SJSA1 (cell line): ENCODE measurements around the gene COMMD7. TPM values are rescaled to one million over a fixed set of nuclear protein-coding genes. Genes with fewer than 3 reads are reported as not detected.
"Not testable (repeated sequence)": the region's sequence is repeated elsewhere in the genome, so short reads cannot be mapped to it uniquely, and the experiment has no call there.

Source experiments
- DNase-seq, 2 experiments: peaks; one replicate each; pipeline ENCODE4 v3.0.0-alpha.2; 2015 to 2020; ENCODE audit warnings: low spot score in 2 of 2, low read depth in 1 of 2
- H3K27ac ChIP-seq: fragments of 250-450 bp; sonication (Bioruptor Pico); 2 replicates; pipeline ENCODE4 v1.5.1; 2020; ENCODE audit warnings: mild to moderate bottlenecking, moderate library complexity
- H3K27me3 ChIP-seq: fragments of 250-450 bp; sonication (Bioruptor Pico); replicated peaks from 2 replicates; pipeline ENCODE4 v1.5.1; 2020; ENCODE audit warnings: mild to moderate bottlenecking, moderate library complexity
- H3K36me3 ChIP-seq: fragments of 250-450 bp; sonication (Bioruptor Pico); 2 replicates; pipeline ENCODE4 v1.5.1; 2020; ENCODE audit warnings: mild to moderate bottlenecking
- H3K4me1 ChIP-seq: fragments of 250-450 bp; sonication (Bioruptor Pico); replicated peaks from 2 replicates; pipeline ENCODE4 v1.6.1; 2021; ENCODE audit warnings: mild to moderate bottlenecking
- H3K4me3 ChIP-seq: fragments of 250-450 bp; sonication (Bioruptor Pico); 2 replicates; pipeline ENCODE4 v1.5.1; 2020; ENCODE audit warnings: mild to moderate bottlenecking
- H3K9me3 ChIP-seq: fragments of 250-450 bp; sonication (Bioruptor Pico); replicated peaks from 2 replicates; pipeline ENCODE4 v1.5.1; 2020; ENCODE audit warnings: mild to moderate bottlenecking
- total RNA-seq: library from RNA; depleted of rRNA; stranded (reverse); fragments of >200 nt; shearing (Covaris generic); gene quantifications from 2 replicates; pipeline ENCODE4 v1.2.3, GENCODE V29; 2014

COMMD7 gene
- total RNA-seq, 1 experiment from 2014 or later: 53.3 TPM

DNA sequence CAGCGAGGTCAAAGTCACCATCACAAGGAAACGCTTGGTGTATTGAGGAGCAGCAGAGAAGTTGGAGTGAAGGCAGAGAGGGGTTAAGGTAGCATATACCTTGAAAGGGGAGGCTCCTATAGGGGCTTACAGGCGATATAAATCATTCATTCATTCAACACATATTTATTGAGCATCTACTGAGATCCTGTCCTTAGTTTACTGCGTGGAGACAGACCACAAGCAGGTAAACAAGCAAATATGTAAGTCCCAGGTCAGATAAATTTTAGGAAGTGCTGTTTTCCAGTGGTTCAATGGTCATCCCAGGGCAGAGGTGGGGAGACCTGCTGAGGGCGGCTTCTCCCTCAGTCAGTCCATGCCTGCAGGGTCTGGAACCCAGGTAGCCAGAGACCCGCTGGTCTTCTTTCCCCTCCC, 18.2 kb upstream of the COMMD7 start:
- Histone ChIP-seq H3K27ac (peak overlapping the region; percentile 48), H3K4me1 (peaks cover 32% of the 10 kb centered on the region), H3K36me3 (peaks cover 7% of the 10 kb centered on the region), H3K27me3 (no peaks in the 10 kb centered on the region), H3K9me3 (0 out of 2 replicates have a peak, but pooled peaks cover 2% of the 10 kb centered on the region), H3K4me3 (peak overlapping the region; percentile 93)
- DNase-seq: no peak

DNA sequence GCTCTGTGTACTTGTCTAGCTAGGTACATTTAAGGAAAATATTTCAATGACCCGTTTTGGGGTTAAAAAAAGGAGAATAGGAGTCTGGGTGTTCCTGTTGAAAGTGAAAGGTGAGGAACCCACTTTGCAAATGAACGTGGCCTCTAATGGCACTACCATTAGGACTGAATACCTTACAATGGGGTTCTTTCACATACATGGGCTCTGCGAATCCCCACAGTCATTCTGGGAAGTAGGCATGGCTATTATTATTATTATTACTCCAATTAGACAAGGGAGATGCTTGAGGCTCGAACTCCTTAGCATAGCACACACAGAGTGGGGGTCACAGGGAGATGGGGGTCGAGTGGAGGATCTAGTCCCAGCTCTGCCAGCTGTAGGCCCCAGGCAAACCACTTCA, 12.9 kb upstream of the COMMD7 start:
- Histone ChIP-seq H3K4me3 (no peak overlapping the region), H3K36me3 (no peaks in the 10 kb centered on the region), H3K27me3 (no peaks in the 10 kb centered on the region), H3K4me1 (peaks cover 24% of the 10 kb centered on the region), H3K9me3 (no peaks in the 10 kb centered on the region), H3K27ac (no peak overlapping the region)
- no peak for DNase-seq

DNA sequence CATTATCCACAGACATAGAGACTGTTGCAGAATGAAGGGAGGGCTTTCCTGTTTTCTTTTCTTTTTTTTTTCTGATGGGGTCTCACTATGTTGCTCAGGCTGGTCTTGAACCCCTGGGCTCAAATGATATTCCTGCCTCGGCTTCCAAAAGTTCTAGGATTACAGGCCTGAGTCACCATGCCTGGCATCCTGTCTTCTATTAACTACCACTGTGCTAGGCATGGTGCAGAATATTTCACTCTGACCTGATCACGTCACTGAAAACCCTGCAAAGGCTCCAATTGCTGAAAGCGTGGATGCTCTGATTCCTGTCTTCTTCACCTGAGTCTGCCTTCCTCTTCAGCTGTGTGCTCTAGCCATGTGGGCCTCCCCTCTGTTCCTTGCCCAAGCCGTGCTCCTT, 10.5 kb upstream of the COMMD7 start:
- Histone ChIP-seq H3K4me3 (no peak overlapping the region), H3K27me3 (no peaks in the 10 kb centered on the region), H3K27ac (no peak overlapping the region), H3K4me1 (peaks cover 26% of the 10 kb centered on the region), H3K9me3 (no peaks in the 10 kb centered on the region), H3K36me3 (no peaks in the 10 kb centered on the region)
- no peak for DNase-seq

GRCh38 chr20:32752458-32753250, 9.4 kb upstream of the COMMD7 start:
- Histone ChIP-seq H3K4me1 (peaks cover 25% of the 10 kb centered on the region), H3K4me3 (no peak overlapping the region), H3K36me3 (no peaks in the 10 kb centered on the region), H3K9me3 (no peaks in the 10 kb centered on the region), H3K27me3 (no peaks in the 10 kb centered on the region), H3K27ac (0 out of 2 replicates have a peak overlapping the region, but pooled peaks have one; percentile 1)
- peak in 1 of 2 experiments; percentile 30 for DNase-seq

DNA sequence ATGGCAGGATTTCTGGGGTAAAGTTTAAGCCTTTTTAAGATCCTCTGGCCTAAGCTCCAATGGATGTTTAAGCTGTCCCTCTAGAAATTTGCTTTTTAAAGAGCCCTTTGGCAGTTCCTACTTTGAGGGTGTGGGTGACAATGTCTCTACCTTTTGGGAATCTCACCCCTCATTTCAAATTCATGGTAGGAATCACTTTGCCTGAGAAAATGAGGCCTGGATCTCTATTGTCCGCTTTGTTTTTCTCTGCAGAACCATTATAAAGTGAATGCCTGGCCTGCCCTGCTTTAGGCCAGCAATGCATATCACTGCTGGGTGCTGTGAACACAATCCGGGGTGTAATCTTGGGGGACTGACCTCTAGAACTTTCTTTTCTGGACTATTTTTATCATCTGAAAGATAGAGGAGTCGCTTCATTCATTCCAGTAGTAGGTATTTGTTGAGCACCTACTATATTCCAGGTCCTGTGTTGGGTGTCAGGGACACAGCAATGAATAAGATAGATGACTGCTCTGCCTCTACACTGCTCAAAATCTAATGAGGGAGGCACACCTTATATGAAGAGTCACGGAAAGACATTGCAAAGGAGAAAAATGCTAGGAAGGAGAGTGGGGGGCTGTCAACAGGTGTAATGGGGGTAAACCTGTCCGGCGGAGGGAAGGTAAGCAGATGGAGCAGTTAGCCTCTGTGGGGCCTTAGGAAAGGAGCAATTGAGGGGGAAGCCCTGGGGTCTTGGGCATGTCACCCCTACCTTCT, 8.6 kb upstream of the COMMD7 start:
- H3K27me3 ChIP-seq: no peaks in the 10 kb centered on the region
- H3K27ac ChIP-seq: no peak overlapping the region
- H3K36me3 ChIP-seq: no peaks in the 10 kb centered on the region
- no peaks in the 10 kb centered on the region for H3K9me3 ChIP-seq
- H3K4me1 ChIP-seq: peaks cover 26% of the 10 kb centered on the region
- no peak for DNase-seq
- no peak overlapping the region for H3K4me3 ChIP-seq

DNA sequence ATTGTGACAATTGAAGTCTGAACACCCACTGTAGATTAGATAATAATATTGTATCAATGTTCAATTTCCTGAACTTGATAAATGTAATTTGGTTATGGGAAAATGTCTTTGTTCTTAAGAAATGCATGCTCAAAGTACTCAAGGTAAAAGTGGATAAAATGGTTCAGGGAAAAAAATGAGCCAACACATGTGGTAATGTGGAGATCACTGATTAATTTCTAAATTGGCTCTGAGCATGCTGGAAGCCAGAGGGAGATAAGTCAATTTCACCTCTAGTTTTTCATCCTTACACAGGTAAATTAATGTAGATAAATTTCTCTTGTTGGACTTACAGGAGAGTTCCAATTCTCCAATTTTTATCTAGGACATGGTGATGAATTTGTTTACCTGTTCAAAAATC, 8.0 kb upstream of the COMMD7 start:
- H3K9me3 ChIP-seq: no peaks in the 10 kb centered on the region
- H3K27ac ChIP-seq: no peak overlapping the region
- no peaks in the 10 kb centered on the region for H3K36me3 ChIP-seq
- no peak for DNase-seq
- H3K27me3 ChIP-seq: no peaks in the 10 kb centered on the region
- H3K4me1 ChIP-seq: peaks cover 31% of the 10 kb centered on the region
- no peak overlapping the region for H3K4me3 ChIP-seq

- Histone ChIP-seq H3K4me1 (peaks cover 37% of the 10 kb centered on the region), H3K27me3 (no peaks in the 10 kb centered on the region), H3K9me3 (no peaks in the 10 kb centered on the region), H3K36me3 (no peaks in the 10 kb centered on the region), H3K27ac (no peak overlapping the region), H3K4me3 (no peak overlapping the region)
- DNase-seq: no peak
These were observed 6.8 kb upstream of the COMMD7 start for GRCh38 chr20:32749914-32750637.

DNA sequence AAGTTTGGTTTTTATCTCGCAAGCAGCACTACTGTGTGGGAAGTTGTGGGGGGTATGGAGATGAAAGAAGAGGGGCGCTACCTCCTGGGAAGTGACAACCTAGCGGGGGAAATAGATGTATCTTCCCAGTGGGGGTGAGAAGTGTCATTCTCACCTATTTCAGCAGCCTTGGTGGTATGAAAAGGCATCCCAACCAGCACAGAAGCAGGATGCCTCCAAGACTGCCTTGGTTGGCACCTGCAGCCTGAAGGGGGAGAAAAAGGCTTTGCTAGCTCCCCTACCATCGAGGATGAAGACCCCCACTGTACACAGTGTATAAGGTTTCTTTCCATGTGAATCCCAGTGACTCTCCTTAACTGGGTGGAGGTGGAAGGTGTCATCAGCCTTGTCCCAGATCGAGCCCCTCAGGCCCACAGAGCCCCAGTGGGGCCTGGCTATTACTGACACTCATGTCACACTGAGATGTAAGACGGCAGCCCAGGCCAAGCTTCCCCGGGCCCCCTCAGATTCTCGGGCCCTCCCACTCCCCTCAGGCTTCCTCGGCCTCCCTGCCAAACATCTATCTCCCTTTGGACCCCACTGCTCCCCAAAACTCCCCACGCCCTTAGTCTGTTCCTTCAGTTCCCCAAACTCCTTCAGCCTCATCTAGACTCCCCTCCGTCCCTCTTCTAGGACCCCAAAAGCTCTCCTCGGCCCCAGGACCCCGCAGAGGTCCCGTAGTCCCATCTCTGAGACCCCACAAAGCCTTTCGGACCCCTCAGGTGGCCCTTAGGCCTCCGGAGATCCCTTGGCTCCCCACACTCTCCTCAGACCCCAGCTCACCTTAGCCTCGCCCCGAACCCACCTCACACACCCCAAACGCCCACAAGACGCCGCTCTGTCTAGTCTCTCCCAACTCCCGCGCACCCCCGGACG, 688 bp downstream of the COMMD7 start:
- no peaks in the 10 kb centered on the region for H3K9me3 ChIP-seq
- peak overlapping the region; percentile 85 for H3K4me3 ChIP-seq
- peaks cover 11% of the 10 kb centered on the region for H3K36me3 ChIP-seq
- peak overlapping the region; percentile 51 for H3K27ac ChIP-seq
- H3K4me1 ChIP-seq: peaks cover 47% of the 10 kb centered on the region
- no peak for DNase-seq
- no peaks in the 10 kb centered on the region for H3K27me3 ChIP-seq

DNA sequence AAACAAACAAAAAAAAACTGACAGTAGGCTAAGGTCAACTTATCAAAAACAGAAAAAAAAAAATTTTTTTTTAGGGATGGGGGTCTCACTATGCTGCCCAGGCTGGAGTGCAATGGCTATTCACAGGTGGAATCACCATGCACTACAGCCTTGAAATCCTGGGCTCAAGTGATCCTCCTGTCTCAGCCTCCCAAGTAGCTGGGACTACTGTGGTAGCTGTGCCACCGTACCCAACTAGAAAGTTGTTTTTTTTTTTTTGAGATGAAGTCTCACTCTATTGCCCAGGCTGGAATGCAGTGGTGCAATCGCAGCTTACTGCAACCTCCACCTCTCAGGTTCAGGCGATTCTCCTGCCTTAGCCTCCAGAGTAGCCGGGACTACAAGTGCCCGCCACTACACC, 2.1 kb downstream of the COMMD7 start:
- Histone ChIP-seq H3K27ac (no peak overlapping the region), H3K4me1 (peaks cover 43% of the 10 kb centered on the region), H3K36me3 (peaks cover 16% of the 10 kb centered on the region), H3K9me3 (no peaks in the 10 kb centered on the region), H3K27me3 (no peaks in the 10 kb centered on the region), H3K4me3 (no peak overlapping the region)
- DNase-seq: no peak

DNA sequence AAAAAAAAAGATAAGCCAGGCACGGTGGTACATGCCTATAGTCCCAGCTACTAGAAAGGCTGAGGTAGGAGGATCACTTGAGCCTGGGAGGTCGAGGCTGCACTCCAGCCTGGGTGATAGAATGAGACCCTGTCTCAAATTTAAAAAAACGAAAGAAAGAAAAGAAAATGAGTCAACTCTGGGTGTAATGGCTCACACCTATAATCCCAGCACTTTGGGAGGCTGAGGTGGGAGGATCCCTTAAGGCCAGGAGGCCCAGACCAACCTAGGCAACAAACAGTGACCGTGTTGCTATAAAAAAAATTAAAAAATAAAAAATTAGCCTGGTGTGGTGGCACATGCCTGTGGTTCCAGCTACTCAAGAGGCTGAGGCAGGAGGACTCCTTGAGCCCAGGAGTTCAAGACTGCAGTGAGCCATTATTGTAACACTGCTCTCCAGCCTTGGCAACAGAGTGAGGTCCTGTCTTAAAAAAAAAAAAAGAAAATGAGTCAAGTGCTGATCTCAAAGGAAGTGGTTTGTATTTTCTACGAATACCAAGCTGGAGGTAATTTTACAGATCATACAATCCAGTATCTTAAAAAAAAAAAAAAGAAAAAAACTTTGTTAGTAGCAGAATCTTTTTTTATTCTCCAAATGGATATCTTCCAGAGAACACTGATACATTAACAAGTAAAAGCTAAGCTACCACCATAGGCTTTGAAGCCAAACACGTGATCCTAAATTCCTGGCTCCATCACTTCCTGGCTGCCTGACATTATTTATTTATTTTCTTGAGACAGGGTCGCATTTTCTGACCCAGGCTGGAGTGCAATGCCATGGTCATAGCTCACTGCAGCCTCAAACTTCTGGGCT, 5.7 kb downstream of the COMMD7 start:
- peaks cover 16% of the 10 kb centered on the region for H3K4me1 ChIP-seq
- peaks cover 12% of the 10 kb centered on the region for H3K36me3 ChIP-seq
- H3K4me3 ChIP-seq: no peak overlapping the region
- H3K27me3 ChIP-seq: no peaks in the 10 kb centered on the region
- peak in 1 of 2 experiments; percentile 45 for DNase-seq
- H3K9me3 ChIP-seq: no peaks in the 10 kb centered on the region
- peak overlapping the region; percentile 44 for H3K27ac ChIP-seq

DNA sequence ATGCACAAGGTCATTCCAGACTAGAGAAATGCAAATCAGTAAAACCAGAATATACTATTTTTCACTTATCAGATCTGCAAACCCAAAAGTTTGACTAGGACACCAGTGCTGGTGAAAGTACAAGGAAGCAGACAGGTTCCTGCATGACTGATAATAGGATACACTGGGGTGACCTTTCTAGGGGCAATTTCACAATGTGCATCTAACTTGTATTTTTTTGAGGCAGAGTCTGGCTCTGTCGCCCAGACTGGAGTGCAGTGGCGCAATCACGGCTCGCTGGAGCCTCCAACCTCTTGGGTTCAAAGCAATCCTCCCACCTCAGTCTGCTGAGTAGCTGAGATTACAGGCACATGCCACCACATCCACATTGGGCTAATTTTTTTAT, 11.4 kb downstream of the COMMD7 start:
- Histone ChIP-seq H3K4me3 (no peak overlapping the region), H3K9me3 (no peaks in the 10 kb centered on the region), H3K36me3 (peaks cover 7% of the 10 kb centered on the region), H3K27me3 (no peaks in the 10 kb centered on the region), H3K4me1 (peaks cover 15% of the 10 kb centered on the region), H3K27ac (no peak overlapping the region)
- DNase-seq: no peak

DNA sequence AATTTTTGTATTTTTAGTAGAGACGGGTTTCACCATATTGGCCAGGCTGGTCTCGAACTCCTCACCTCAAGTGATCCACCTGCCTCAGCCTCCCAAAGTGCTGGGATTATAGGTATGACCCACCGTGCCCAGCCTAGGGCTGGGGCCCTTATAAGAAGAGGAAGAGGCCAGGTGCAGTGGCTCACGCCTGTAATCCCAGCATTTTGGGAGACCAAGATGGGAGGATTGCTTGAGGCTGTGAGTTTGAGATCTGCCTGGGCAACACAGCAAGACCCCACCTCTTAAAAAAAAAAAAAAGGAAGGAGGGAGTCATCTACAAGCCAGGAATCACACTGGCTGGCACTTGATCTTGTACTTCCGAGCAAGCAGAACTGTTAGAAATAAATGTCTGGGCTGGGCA, 13.9 kb downstream of the COMMD7 start:
- H3K27me3 ChIP-seq, H3K4me3 ChIP-seq, H3K9me3 ChIP-seq, DNase-seq, H3K27ac ChIP-seq: not testable (repeated sequence)
- H3K36me3 ChIP-seq: peaks cover 10% of the 10 kb centered on the region; the same call in 1 of the 2 replicates
- peaks cover 15% of the 10 kb centered on the region for H3K4me1 ChIP-seq
